Measurements from ENCODE around the gene KRTAP9-8. TPM values are rescaled to one million over a fixed set of nuclear protein-coding genes. Genes with fewer than 3 reads are reported as not detected.

The KRTAP9-8 gene
- total and polyA plus RNA-seq, 2 of the 8 experiments (the other 6 are each of a cell fraction or from before 2014, with no cell fraction given) = not detected

DNA sequence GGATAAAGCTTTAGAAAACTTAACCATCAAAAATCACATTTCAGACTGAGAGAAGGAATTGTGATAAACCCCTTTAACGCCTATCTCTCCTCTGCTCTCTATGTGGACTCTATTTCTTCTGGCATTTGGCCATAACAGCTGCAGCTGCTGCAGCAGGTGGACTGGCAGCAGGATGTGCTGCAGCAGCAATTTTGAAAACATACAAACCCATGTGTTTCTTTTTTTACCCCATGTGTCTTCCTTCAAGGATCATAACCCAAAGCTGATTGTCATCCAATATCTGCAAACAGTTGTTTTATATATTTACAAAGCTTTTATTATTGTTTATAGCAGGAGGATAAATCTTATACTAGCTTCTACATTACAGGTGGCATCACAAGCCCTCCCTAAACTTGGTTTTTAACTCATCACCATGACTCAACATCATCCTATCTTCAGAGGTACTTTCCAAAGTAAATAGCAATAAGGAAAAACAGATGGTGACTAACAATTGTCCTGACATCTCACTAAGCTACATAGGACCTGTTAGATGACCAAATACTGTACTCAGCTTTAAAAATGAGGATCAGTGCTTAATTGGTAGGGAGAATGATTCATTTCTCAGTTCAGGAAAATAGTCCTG, 25.8 kb upstream of the KRTAP9-8 start:
- no peak overlapping the region; the same call in 1 of the 2 replicates for H4K8ac ChIP-seq (ENCODE audit: extremely low read depth, insufficient read depth, low read length)
- H4K20me1 ChIP-seq (replicated peaks in 1 of 2; ENCODE audit: control insufficient read depth in 1 of 2, insufficient read depth in 2 of 2, low read length in 2 of 2) = no peaks in the 10 kb centered on the region
- ChIA-PET CTCF (ENCODE audit: partially characterized antibody) (interaction anchor here (0.8 to 1.4 kb wide), 3 partner anchors 13 to 337 kb away, joined by 3 read pairs; no protein-coding TSS in a partner anchor), POLR2A (ENCODE audit: partially characterized antibody) (no interaction called here)
- DNase-seq (ENCODE audit: low read depth in 1 of 2, low spot score in 2 of 2) (no peak), FAIRE-seq (no peak)
- H3K27ac ChIP-seq (ENCODE audit: low read depth, low read length) = no peak overlapping the region
- no peak overlapping the region for H2BK120ac ChIP-seq (replicated peaks; ENCODE audit: low read depth, low read length)
- H2BK20ac ChIP-seq (ENCODE audit: low read length) = no peak overlapping the region
- H3K4me2 ChIP-seq (ENCODE audit: insufficient read depth in 1 of 2, low read depth in 2 of 2, low read length in 2 of 2) = no peak overlapping the region
- H3K4me3 ChIP-seq (ENCODE audit: extremely low read depth in 1 of 4, insufficient read depth in 2 of 4, low read depth in 3 of 4, low read length in 4 of 4) = no peak overlapping the region
- H3K23ac ChIP-seq (ENCODE audit: insufficient read length) = no peak overlapping the region
- TF ChIP-seq CHD2 (IDR thresholded peaks at IDR 0.05; ENCODE audit: low read length) = no peak
- TF ChIP-seq BRCA1 (IDR thresholded peaks at IDR 0.05; ENCODE audit: low read depth, low read length) = no peak
- H3K18ac ChIP-seq (ENCODE audit: extremely low read depth, low read length) = no peak overlapping the region
- no peak overlapping the region for H3K9ac ChIP-seq (replicated peaks in 1 of 4; ENCODE audit: extremely low read depth in 1 of 4, low read depth in 3 of 4, low read length in 3 of 4)
- H2AFZ ChIP-seq (ENCODE audit: low read length) = no peak overlapping the region
- H3K27me3 ChIP-seq (replicated peaks in 1 of 4; ENCODE audit: control insufficient read depth in 3 of 4, extremely low read depth in 1 of 4, insufficient read depth in 3 of 4, low read length in 3 of 4) = no peaks in the 10 kb centered on the region
- 100% methylated on average over 1 of the region's 1 CpG; no CpG with 5 or more reads in 1 of the 2 experiments for WGBS, 2 experiments (ENCODE audit: extremely low coverage in 1 of 2, insufficient coverage in 1 of 2, insufficient read length in 1 of 2, insufficient replicate concordance in 2 of 2, low coverage in 1 of 2, low lambda C conversion rate in 2 of 2, missing lambda C conversion rate in 1 of 2)
- no peaks in the 10 kb centered on the region for H3K4me1 ChIP-seq (replicated peaks in 1 of 4; ENCODE audit: control insufficient read depth in 3 of 4, insufficient read depth in 4 of 4, low read length in 3 of 4)
- H3K79me1 ChIP-seq (ENCODE audit: low read depth, low read length) = no peaks in the 10 kb centered on the region
- H2BK15ac ChIP-seq (ENCODE audit: low read length) = no peak overlapping the region
- H3K79me2 ChIP-seq (ENCODE audit: control insufficient read depth in 1 of 2, insufficient read depth in 2 of 2, low read length in 2 of 2) = no peaks in the 10 kb centered on the region
- no peak overlapping the region for H3K4ac ChIP-seq (replicated peaks; ENCODE audit: insufficient read length, low read depth, low read length)
- H4K5ac ChIP-seq (ENCODE audit: insufficient read length, low read depth, low read length) = no peak overlapping the region
- H3K23me2 ChIP-seq (ENCODE audit: low read depth, low read length) = no peaks in the 10 kb centered on the region
- H2AK5ac ChIP-seq (ENCODE audit: low read depth, low read length) = no peak overlapping the region
- no peak overlapping the region for H3K56ac ChIP-seq (replicated peaks; ENCODE audit: insufficient read length, low read depth, low read length)
- H3K36me3 ChIP-seq (ENCODE audit: control insufficient read depth in 2 of 4, insufficient read depth in 4 of 4, low read length in 3 of 4) = no peaks in the 10 kb centered on the region; a peak in 2 of 8 replicates
- H2BK12ac ChIP-seq (ENCODE audit: low read depth, low read length) = no peak overlapping the region
- no peak overlapping the region for H4K91ac ChIP-seq (replicated peaks; ENCODE audit: insufficient read length, low read length)
- no peak overlapping the region for H3K14ac ChIP-seq (ENCODE audit: insufficient read length)
- no peak overlapping the region for H2BK5ac ChIP-seq (ENCODE audit: low read depth, low read length)
- peaks cover under 1 to 7% of the 10 kb centered on the region in 2 experiments; a peak in 2 of 4 replicates for H3K9me3 ChIP-seq (ENCODE audit: insufficient read depth in 2 of 2, low read depth in 1 of 2, low read length in 1 of 2)

Measured in H1 (cell line).